Stimulated activated CD4-positive, alpha-beta T cell treated with anti-CD3 and anti-CD28 coated beads, TNF-alpha, amount 100 ng/mL, for 4 hours (primary cell): ENCODE results near the gene GAB4.
A peak's percentile ranks its signal among the peaks of the same experiment; 100 is the strongest.
"Not testable (repeated sequence)": the region's sequence is repeated elsewhere in the genome, so short reads cannot be mapped to it uniquely, and the experiment has no call there.

Experiments
- DNase-seq, 3 experiments: peaks; one replicate each; pipeline ENCODE4 v3.0.0-alpha.2; 2020; ENCODE audit warnings: low read depth in 3 of 3

The GAB4 gene

GRCh38 chr22:16959345-16959930 is 48.6 kb downstream of the GAB4 start:
- DNase-seq, result no peak

- no peak for DNase-seq
These were observed 49.5 kb downstream of the GAB4 start for GRCh38 chr22:16958475-16958874.

GRCh38 chr22:16957781-16958180 is 50.2 kb downstream of the GAB4 start:
- DNase-seq, result no peak

GRCh38 chr22:16956290-16956689 is 51.7 kb downstream of the GAB4 start:
- no peak for DNase-seq

GRCh38 chr22:16955678-16956210 is 52.3 kb downstream of the GAB4 start:
- no peak for DNase-seq

GRCh38 chr22:16955081-16955480 is 52.9 kb downstream of the GAB4 start:
- DNase-seq, result no peak

GRCh38 chr22:16954060-16954403 is 54.0 kb downstream of the GAB4 start:
- DNase-seq, result no peak

GRCh38 chr22:16953206-16954059 is 54.6 kb downstream of the GAB4 start:
- no peak for DNase-seq

GRCh38 chr22:16949561-16949960 is 58.5 kb downstream of the GAB4 start:
- DNase-seq, result no peak

GRCh38 chr22:16937811-16938210 is 70.2 kb downstream of the GAB4 start:
- no peak for DNase-seq

GRCh38 chr22:16937209-16937608 is 70.8 kb downstream of the GAB4 start:
- not testable (repeated sequence) for DNase-seq

GRCh38 chr22:16936625-16937024 is 71.4 kb downstream of the GAB4 start:
- DNase-seq, result no peak

- no peak for DNase-seq
These were observed 72.8 kb downstream of the GAB4 start for GRCh38 chr22:16935209-16935608.

GRCh38 chr22:16933291-16934282 is 74.4 kb downstream of the GAB4 start:
- no peak for DNase-seq

GRCh38 chr22:16932577-16932976 is 75.4 kb downstream of the GAB4 start:
- no peak for DNase-seq

GRCh38 chr22:16925407-16925966 is 82.5 kb downstream of the GAB4 start:
- no peak for DNase-seq

- no peak for DNase-seq
These were observed 85.3 kb downstream of the GAB4 start for GRCh38 chr22:16922706-16923105.

- no peak for DNase-seq
These were observed 85.9 kb downstream of the GAB4 start for GRCh38 chr22:16922076-16922475.

GRCh38 chr22:16917144-16918003 is 90.6 kb downstream of the GAB4 start:
- DNase-seq, result peak; percentile 9 to 50 (median 31)

- DNase-seq, result no peak
These were observed 92.3 kb downstream of the GAB4 start for GRCh38 chr22:16915701-16916100.

- not testable (repeated sequence) for DNase-seq
These were observed 93.1 kb downstream of the GAB4 start for GRCh38 chr22:16914911-16915310.
